HG03571 (cell line): ENCODE data around the gene MXD3.
"Not testable (repeated sequence)": the region's sequence is repeated elsewhere in the genome, so short reads cannot be mapped to it uniquely, and the experiment has no call there.

Experiments
- ATAC-seq: cut with Tn5 transposase; IDR thresholded peaks from one replicate; pipeline ENCODE4 v1.9.1; 2021; ENCODE audit not compliant: unreplicated experiment

Gene MXD3

GRCh38 chr5:177306103-177306640 is 5.5 kb downstream of the MXD3 start:
- ATAC-seq = not testable (repeated sequence)

- no peak for ATAC-seq
Observed at GRCh38 chr5:177304392-177305119, 7.1 kb downstream of the MXD3 start.

- ATAC-seq = peak; percentile 12
Observed at GRCh38 chr5:177303925-177304391, 7.7 kb downstream of the MXD3 start.

GRCh38 chr5:177303121-177303924 is 8.4 kb downstream of the MXD3 start, which contains the start of the genes PRELID1 and RAB24:
TSS of gene PRELID1 (plus strand) at chr5:177303799. CDS start at chr5:177303986, 187 bp downstream.
TSS of gene RAB24 (minus strand) at chr5:177303719. CDS start at chr5:177303288, 431 bp downstream.
- ATAC-seq = peak; percentile 48

- ATAC-seq = no peak
Observed at GRCh38 chr5:177302354-177303110, 9.2 kb downstream of the MXD3 start.

- no peak for ATAC-seq
Observed at GRCh38 chr5:177301503-177302165, 10.1 kb downstream of the MXD3 start.

- ATAC-seq = no peak
Observed at GRCh38 chr5:177300951-177301350, 10.7 kb downstream of the MXD3 start.

GRCh38 chr5:177300236-177300880 is 11.3 kb downstream of the MXD3 start:
- peak; percentile 39 for ATAC-seq

GRCh38 chr5:177299697-177300096 is 12.0 kb downstream of the MXD3 start:
- ATAC-seq = no peak

- ATAC-seq = no peak
Observed at GRCh38 chr5:177297922-177298321, 13.8 kb downstream of the MXD3 start.

GRCh38 chr5:177296581-177296980 is 15.1 kb downstream of the MXD3 start:
- no peak for ATAC-seq

- ATAC-seq = no peak
Observed at GRCh38 chr5:177295924-177296323, 15.8 kb downstream of the MXD3 start.

GRCh38 chr5:177294632-177295031 is 17.1 kb downstream of the MXD3 start:
- ATAC-seq = no peak

GRCh38 chr5:177293819-177294581 is 17.7 kb downstream of the MXD3 start:
- ATAC-seq = no peak

GRCh38 chr5:177291735-177292134 is 20.0 kb downstream of the MXD3 start:
- no peak for ATAC-seq

- no peak for ATAC-seq
Observed at GRCh38 chr5:177290816-177291596, 20.7 kb downstream of the MXD3 start.

GRCh38 chr5:177288191-177288590 is 23.5 kb downstream of the MXD3 start:
- ATAC-seq = no peak

- ATAC-seq = no peak
Observed at GRCh38 chr5:177276886-177277285, 34.8 kb downstream of the MXD3 start.
